Activated naive CD4-positive, alpha-beta T cell treated with anti-CD3 and anti-CD28 coated beads for 36 hours (primary cell): Measurements from ENCODE around the gene NPM3. TPM values are rescaled to one million over a fixed set of nuclear protein-coding genes. Genes with fewer than 3 reads are reported as not detected.

Experiments
- CTCF ChIA-PET: fragments of 350-600 bp; sonication (Branson Sonifier 250); formaldehyde crosslinking; loops from one replicate; lab custom pipeline; 2021; ENCODE audit warnings: antibody characterized with exemption; lab: Charles Lee
- DNase-seq: peaks from one replicate; pipeline ENCODE4 v3.0.0-alpha.2; 2020
- H3K27ac Mint-ChIP-seq: one replicate; pipeline ENCODE4 v1.8.0; 2021; ENCODE audit warnings: mild to moderate bottlenecking, mixed read lengths
- H3K27me3 Mint-ChIP-seq: one replicate; pipeline ENCODE4 v1.8.0; 2021; ENCODE audit warnings: low read depth, mixed read lengths
- H3K36me3 Mint-ChIP-seq: one replicate; pipeline ENCODE4 v1.8.0; 2021; ENCODE audit warnings: low read depth, mixed read lengths
- H3K4me1 Mint-ChIP-seq: one replicate; pipeline ENCODE4 v1.8.0; 2021; ENCODE audit warnings: low read depth, mixed read lengths
- H3K4me3 Mint-ChIP-seq: one replicate; pipeline ENCODE4 v1.8.0; 2021; ENCODE audit warnings: mild to moderate bottlenecking, moderate library complexity, mixed read lengths
- H3K9me3 Mint-ChIP-seq: one replicate; pipeline ENCODE4 v1.8.0; 2021; ENCODE audit warnings: mixed read lengths
- intact Hi-C: fragments of 100-400 bp; cut with micrococcal nuclease; formaldehyde crosslinking; loops from one replicate; pipeline ENCODE4 v1.15.1; 2023
- total RNA-seq, 2 experiments: library from RNA; stranded (reverse); gene quantifications; one replicate each; pipeline ENCODE4 v1.2.3, GENCODE V29; 2021

NPM3 gene
- total RNA-seq, 2 experiments from 2014 or later = 213 to 230 TPM

- Mint-ChIP-seq H3K4me1 (peaks cover 17% of the 10 kb centered on the region), H3K9me3 (no peaks in the 10 kb centered on the region), H3K27me3 (peaks cover 47% of the 10 kb centered on the region), H3K4me3 (no peak overlapping the region), H3K27ac (no peak overlapping the region), H3K36me3 (no peaks in the 10 kb centered on the region)
- intact Hi-C loops = no loop called here
- CTCF ChIA-PET = interaction anchor here (0.6 to 1.9 kb wide), 5 partner anchors 10 to 610 kb away, joined by 3 to 6 read pairs (median 3); partner anchors contain the start of gene KCNIP2
- DNase-seq = no peak
Measured at GRCh38 chr10:101771380-101771779, 11.9 kb downstream of the NPM3 start.

- no peak overlapping the region for H3K4me3 Mint-ChIP-seq
- peaks cover 50% of the 10 kb centered on the region for H3K27me3 Mint-ChIP-seq
- H3K27ac Mint-ChIP-seq = no peak overlapping the region
- CTCF ChIA-PET = interaction anchor here (0.6 to 0.7 kb wide), 2 partner anchors 166 to 200 kb away, joined by 3 to 7 read pairs; no protein-coding TSS in a partner anchor
- intact Hi-C loops = no loop called here
- no peaks in the 10 kb centered on the region for H3K9me3 Mint-ChIP-seq
- no peak for DNase-seq
- H3K36me3 Mint-ChIP-seq = no peaks in the 10 kb centered on the region
- H3K4me1 Mint-ChIP-seq = peaks cover 17% of the 10 kb centered on the region
Measured at GRCh38 chr10:101770331-101771215, 12.7 kb downstream of the NPM3 start.

- DNase-seq = no peak
- Mint-ChIP-seq H3K9me3 (no peaks in the 10 kb centered on the region), H3K27ac (no peak overlapping the region), H3K36me3 (no peaks in the 10 kb centered on the region), H3K4me1 (peaks cover 13% of the 10 kb centered on the region), H3K27me3 (peaks cover 42% of the 10 kb centered on the region), H3K4me3 (no peak overlapping the region)
- CTCF ChIA-PET = interaction anchor here (0.7 to 2.7 kb wide), 2 partner anchors 11 to 165 kb away, joined by 7 to 13 read pairs; no protein-coding TSS in a partner anchor
- intact Hi-C loops = no loop called here
Measured at GRCh38 chr10:101769541-101770180, 13.6 kb downstream of the NPM3 start.

GRCh38 chr10:101768791-101769170 is 14.5 kb downstream of the NPM3 start:
- Mint-ChIP-seq H3K36me3 (no peaks in the 10 kb centered on the region), H3K27ac (no peak overlapping the region), H3K4me1 (peaks cover 5% of the 10 kb centered on the region), H3K4me3 (no peak overlapping the region), H3K9me3 (no peaks in the 10 kb centered on the region), H3K27me3 (peaks cover 33% of the 10 kb centered on the region)
- DNase-seq = no peak
- intact Hi-C loops = no loop called here
- CTCF ChIA-PET = interaction anchor here (2.7 kb wide), 1 partner anchor 12 kb away, joined by 13 read pairs; no protein-coding TSS in a partner anchor

GRCh38 chr10:101767966-101768790 is 15.1 kb downstream of the NPM3 start:
- H3K27ac Mint-ChIP-seq = no peak overlapping the region
- no peak for DNase-seq
- peaks cover 27% of the 10 kb centered on the region for H3K27me3 Mint-ChIP-seq
- CTCF ChIA-PET = interaction anchor here (2.7 kb wide), 1 partner anchor 13 kb away, joined by 13 read pairs; no protein-coding TSS in a partner anchor
- H3K36me3 Mint-ChIP-seq = no peaks in the 10 kb centered on the region
- intact Hi-C loops = no loop called here
- no peaks in the 10 kb centered on the region for H3K9me3 Mint-ChIP-seq
- no peaks in the 10 kb centered on the region for H3K4me1 Mint-ChIP-seq
- H3K4me3 Mint-ChIP-seq = no peak overlapping the region

GRCh38 chr10:101767600-101767945 is 15.7 kb downstream of the NPM3 start:
- Mint-ChIP-seq H3K36me3 (no peaks in the 10 kb centered on the region), H3K27me3 (peaks cover 21% of the 10 kb centered on the region), H3K27ac (no peak overlapping the region), H3K4me1 (no peaks in the 10 kb centered on the region), H3K9me3 (no peaks in the 10 kb centered on the region), H3K4me3 (no peak overlapping the region)
- no peak for DNase-seq
- CTCF ChIA-PET = interaction anchor here (2.7 kb wide), 1 partner anchor 13 kb away, joined by 13 read pairs; no protein-coding TSS in a partner anchor
- intact Hi-C loops = no loop called here

GRCh38 chr10:101766753-101767599 is 16.3 kb downstream of the NPM3 start:
- CTCF ChIA-PET = interaction anchor here (0.6 to 2.7 kb wide), 2 partner anchors 14 to 596 kb away, joined by 3 to 13 read pairs; no protein-coding TSS in a partner anchor
- Mint-ChIP-seq H3K4me3 (no peak overlapping the region), H3K36me3 (no peaks in the 10 kb centered on the region), H3K4me1 (no peaks in the 10 kb centered on the region), H3K27ac (no peak overlapping the region), H3K9me3 (no peaks in the 10 kb centered on the region), H3K27me3 (peaks cover 15% of the 10 kb centered on the region)
- intact Hi-C loops = no loop called here
- DNase-seq = no peak

GRCh38 chr10:101766306-101766705 is 16.9 kb downstream of the NPM3 start:
- Mint-ChIP-seq H3K4me3 (no peak overlapping the region), H3K27me3 (peaks cover 9% of the 10 kb centered on the region), H3K9me3 (no peaks in the 10 kb centered on the region), H3K36me3 (no peaks in the 10 kb centered on the region), H3K4me1 (no peaks in the 10 kb centered on the region), H3K27ac (no peak overlapping the region)
- CTCF ChIA-PET = interaction anchor here (0.6 kb wide), 1 partner anchor 595 kb away, joined by 3 read pairs; no protein-coding TSS in a partner anchor
- intact Hi-C loops = no loop called here
- no peak for DNase-seq

- H3K4me1 Mint-ChIP-seq = no peaks in the 10 kb centered on the region
- no peak for DNase-seq
- H3K27me3 Mint-ChIP-seq = peaks cover 4% of the 10 kb centered on the region
- no peaks in the 10 kb centered on the region for H3K36me3 Mint-ChIP-seq
- no peaks in the 10 kb centered on the region for H3K9me3 Mint-ChIP-seq
- CTCF ChIA-PET = interaction anchor here (0.6 kb wide), 1 partner anchor 21 kb away, joined by 3 read pairs; no protein-coding TSS in a partner anchor
- H3K4me3 Mint-ChIP-seq = no peak overlapping the region
- intact Hi-C loops = no loop called here
- H3K27ac Mint-ChIP-seq = no peak overlapping the region
Measured at GRCh38 chr10:101763141-101763846, 20.0 kb downstream of the NPM3 start.

- Mint-ChIP-seq H3K9me3 (no peaks in the 10 kb centered on the region), H3K27me3 (peaks cover 4% of the 10 kb centered on the region), H3K4me1 (no peaks in the 10 kb centered on the region), H3K27ac (no peak overlapping the region), H3K36me3 (no peaks in the 10 kb centered on the region), H3K4me3 (no peak overlapping the region)
- intact Hi-C loops = no loop called here
- no peak for DNase-seq
- CTCF ChIA-PET = interaction anchor here (0.6 kb wide), 1 partner anchor 20 kb away, joined by 3 read pairs; no protein-coding TSS in a partner anchor
Measured at GRCh38 chr10:101762736-101763135, 20.5 kb downstream of the NPM3 start.

GRCh38 chr10:101761226-101761625 is 22.0 kb downstream of the NPM3 start:
- no peak overlapping the region for H3K27ac Mint-ChIP-seq
- H3K36me3 Mint-ChIP-seq = no peaks in the 10 kb centered on the region
- CTCF ChIA-PET = no interaction called here
- H3K4me1 Mint-ChIP-seq = no peaks in the 10 kb centered on the region
- no peak for DNase-seq
- no peak overlapping the region for H3K4me3 Mint-ChIP-seq
- intact Hi-C loops = no loop called here
- peaks cover 6% of the 10 kb centered on the region for H3K27me3 Mint-ChIP-seq
- no peaks in the 10 kb centered on the region for H3K9me3 Mint-ChIP-seq
